SK-N-SH (cell line): ENCODE measurements around the gene PLD3. TPM values are rescaled to one million over a fixed set of nuclear protein-coding genes. Genes with fewer than 3 reads are reported as not detected.

Experiments used
- CTCF ChIA-PET: fragments of 300-600, 350-600 bp; formaldehyde crosslinking; extraction: SDS; loops from one replicate; lab custom pipeline; 2021; lab: Yijun Ruan, JAX
- POLR2A ChIA-PET: fragments of 350-600 bp; sonication (Branson Sonifier 250); formaldehyde crosslinking; extraction: SDS; loops from one replicate; lab custom pipeline; 2020; ENCODE audit warnings: antibody characterized with exemption, inconsistent platforms; lab: Yijun Ruan, JAX
- DNase-seq: peaks from one replicate; pipeline ENCODE4 v3.0.0; 2012
- H2AFZ ChIP-seq: fragments of 200-600 bp; sonication (generic); 2 replicates; pipeline ENCODE4 v1.8.1; 2016; ENCODE audit warnings: antibody characterized with exemption, mild to moderate bottlenecking, low read depth
- H3F3A ChIP-seq: fragments of 200-600 bp; sonication (generic); replicated peaks from 2 replicates; pipeline ENCODE3; 2016; ENCODE audit warnings: antibody characterized with exemption, mild to moderate bottlenecking; ENCODE audit not compliant: insufficient read depth
- H3K27ac ChIP-seq, 2 experiments: fragments of 200-500 bp in 1 of 2; fragments of 200-600 bp in 1 of 2; sonication (Bioruptor generic) in 1 of 2; sonication (generic), shearing (Covaris generic) in 1 of 2; 2 replicates each; pipeline versions ENCODE4 v1.5.1 to v1.6.1; 2014 to 2016; ENCODE audit warnings: low read depth in 2 of 2, inconsistent platforms in 1 of 2, low read length in 1 of 2, mild to moderate bottlenecking in 1 of 2, mixed read lengths in 1 of 2
- H3K27me3 ChIP-seq: fragments of 200-600 bp; sonication (generic), shearing (Covaris generic); 2 replicates; pipeline ENCODE4 v1.6.1; 2016; ENCODE audit warnings: mixed run types; ENCODE audit not compliant: insufficient read depth
- H3K36me3 ChIP-seq, 2 experiments: fragments of 200-500 bp in 1 of 2; fragments of 200-600 bp in 1 of 2; sonication (Bioruptor generic) in 1 of 2; sonication (generic) in 1 of 2; replicated peaks in 1 of 2; 2 replicates each; pipeline versions ENCODE3 to v1.5.1; 2014 to 2016; ENCODE audit warnings: low read length in 1 of 2, mild to moderate bottlenecking in 1 of 2; ENCODE audit not compliant: insufficient read depth in 2 of 2, control insufficient read depth in 1 of 2
- H3K4me1 ChIP-seq, 2 experiments: fragments of 200-500 bp in 1 of 2; fragments of 200-600 bp in 1 of 2; sonication (Bioruptor generic) in 1 of 2; sonication (generic), shearing (Covaris generic) in 1 of 2; 2 replicates each; pipeline versions ENCODE4 v1.5.1 to v1.6.1; 2014 to 2016; ENCODE audit warnings: low read depth in 1 of 2, low read length in 1 of 2, mixed run types in 1 of 2; ENCODE audit not compliant: insufficient read depth in 2 of 2, control insufficient read depth in 1 of 2
- H3K4me2 ChIP-seq: fragments of 200-600 bp; sonication (generic), shearing (Covaris generic); 2 replicates; pipeline ENCODE4 v1.6.1; 2017; ENCODE audit warnings: mixed run types
- H3K4me3 ChIP-seq, 2 experiments: fragments of 200-500 bp in 1 of 2; fragments of 200-600 bp in 1 of 2; sonication (Bioruptor generic) in 1 of 2; sonication (generic), shearing (Covaris generic) in 1 of 2; 2 replicates each; pipeline versions ENCODE4 v1.5.1 to v1.8.1; 2014 to 2016; ENCODE audit warnings: low read depth in 2 of 2, inconsistent platforms in 1 of 2, low read length in 1 of 2, mild to moderate bottlenecking in 1 of 2, mixed read lengths in 1 of 2, moderate library complexity in 1 of 2
- H3K79me2 ChIP-seq: fragments of 200-600 bp; sonication (generic); 2 replicates; pipeline ENCODE4 v1.8.1; 2017; ENCODE audit warnings: mild to moderate bottlenecking; ENCODE audit not compliant: insufficient read depth
- H3K9ac ChIP-seq: fragments of 200-600 bp; sonication (generic); 2 replicates; pipeline ENCODE4 v1.6.1; 2017; ENCODE audit warnings: mixed run types
- H3K9me2 ChIP-seq: fragments of 200-600 bp; sonication (generic); 2 replicates; pipeline ENCODE4 v1.6.1; 2017; ENCODE audit warnings: mixed run types
- H3K9me3 ChIP-seq: fragments of 200-600 bp; sonication (generic); 2 replicates; pipeline ENCODE4 v1.6.1; 2017; ENCODE audit warnings: mixed run types, mild to moderate bottlenecking, moderate library complexity
- H4K20me1 ChIP-seq: fragments of 200-600 bp; sonication (generic); 2 replicates; pipeline ENCODE4 v1.6.1; 2017; ENCODE audit warnings: mild to moderate bottlenecking, mixed run types; ENCODE audit not compliant: insufficient read depth
- CHD2 ChIP-seq: fragments of 150-350 bp; IDR thresholded peaks from 2 replicates; pipeline ENCODE4 v1.6.1; 2018; ENCODE audit warnings: low read length; ENCODE audit not compliant: partially characterized antibody
- ELF1 ChIP-seq: IDR thresholded peaks from 2 replicates; pipeline ENCODE4 v1.4.0; 2012
- EP300 ChIP-seq, 2 experiments: IDR thresholded peaks; 2 replicates each; pipeline versions ENCODE4 v1.4.0 to v1.6.1; 2012; ENCODE audit warnings: borderline replicate concordance in 1 of 2, low read depth in 1 of 2, low read length in 1 of 2
- FOSL2 ChIP-seq: IDR thresholded peaks from 2 replicates; pipeline ENCODE4 v1.4.0; 2012; ENCODE audit warnings: low read depth, mild to moderate bottlenecking, moderate library complexity, borderline replicate concordance
- FOXJ3 ChIP-seq: sonication (generic); formaldehyde crosslinking; IDR thresholded peaks from 2 replicates; pipeline ENCODE4 v1.5.1; 2020; ENCODE audit warnings: mild to moderate bottlenecking, missing genetic modification reagents
- MXI1 ChIP-seq: IDR thresholded peaks from 2 replicates; pipeline ENCODE4 v1.6.1; 2012; ENCODE audit warnings: mild to moderate bottlenecking, low read depth, low read length, improper control_type of control experiment
- NFIC ChIP-seq: IDR thresholded peaks from 2 replicates; pipeline ENCODE4 v1.4.0; 2012; ENCODE audit warnings: borderline replicate concordance
- PBX3 ChIP-seq: IDR thresholded peaks from 2 replicates; pipeline ENCODE4; 2012
- RAD21 ChIP-seq: IDR thresholded peaks from 2 replicates; pipeline ENCODE4 v1.6.1; 2012; ENCODE audit warnings: mild to moderate bottlenecking, low read length
- RCOR1 ChIP-seq: fragments of 150-350 bp; IDR thresholded peaks from 2 replicates; pipeline ENCODE4 v1.6.1; 2017; ENCODE audit warnings: antibody characterized with exemption, low read length
- RXRA ChIP-seq: IDR thresholded peaks from 2 replicates; pipeline ENCODE4 v1.4.0; 2012; ENCODE audit warnings: low read depth, mild to moderate bottlenecking, borderline replicate concordance
- TCF12 ChIP-seq: IDR thresholded peaks from 2 replicates; pipeline ENCODE4 v1.4.0; 2012
- TEAD4 ChIP-seq: IDR thresholded peaks from 2 replicates; pipeline ENCODE4 v1.4.0; 2012; ENCODE audit warnings: mild to moderate bottlenecking, borderline replicate concordance; ENCODE audit not compliant: insufficient read depth
- YY1 ChIP-seq: IDR thresholded peaks from 2 replicates; pipeline ENCODE4 v1.4.0; 2012; ENCODE audit warnings: low read depth, mild to moderate bottlenecking
- WGBS: methylation state at CpG from one replicate; pipeline ENCODE4 v1.1.6; 2017; ENCODE audit warnings: low lambda C conversion rate; 5-methylcytosine and 5-hydroxymethylcytosine counted together
- polyA plus RNA-seq, 3 experiments: library from polyadenylated mRNA; depleted of rRNA; stranded (reverse); fragments of >200 nt; gene quantifications; 2 replicates each; pipeline ENCODE4 v1.2.3, GENCODE V29; 2012
- TF ChIP-seq, protein P1 (sequence below): IDR thresholded peaks from 2 replicates; pipeline ENCODE4 v1.4.0; 2012; ENCODE audit warnings: low read depth, borderline replicate concordance
- TF ChIP-seq, protein P2 (sequence below): fragments of 150-350 bp; IDR thresholded peaks from 2 replicates; pipeline ENCODE4 v1.6.1; 2016; ENCODE audit warnings: mild to moderate bottlenecking, low read depth, low read length
- TF ChIP-seq, protein P3 (sequence below): fragments of 150-350 bp; IDR thresholded peaks from 2 replicates; pipeline ENCODE4 v1.6.1; 2017; ENCODE audit warnings: antibody characterized with exemption, low read length, low read depth, borderline replicate concordance

Gene PLD3
- polyA plus RNA-seq, 1 of the 3 experiments (the other 2 are of a cell fraction), result 511 TPM

- no peak for DNase-seq
- TF ChIP-seq, protein P1, sequence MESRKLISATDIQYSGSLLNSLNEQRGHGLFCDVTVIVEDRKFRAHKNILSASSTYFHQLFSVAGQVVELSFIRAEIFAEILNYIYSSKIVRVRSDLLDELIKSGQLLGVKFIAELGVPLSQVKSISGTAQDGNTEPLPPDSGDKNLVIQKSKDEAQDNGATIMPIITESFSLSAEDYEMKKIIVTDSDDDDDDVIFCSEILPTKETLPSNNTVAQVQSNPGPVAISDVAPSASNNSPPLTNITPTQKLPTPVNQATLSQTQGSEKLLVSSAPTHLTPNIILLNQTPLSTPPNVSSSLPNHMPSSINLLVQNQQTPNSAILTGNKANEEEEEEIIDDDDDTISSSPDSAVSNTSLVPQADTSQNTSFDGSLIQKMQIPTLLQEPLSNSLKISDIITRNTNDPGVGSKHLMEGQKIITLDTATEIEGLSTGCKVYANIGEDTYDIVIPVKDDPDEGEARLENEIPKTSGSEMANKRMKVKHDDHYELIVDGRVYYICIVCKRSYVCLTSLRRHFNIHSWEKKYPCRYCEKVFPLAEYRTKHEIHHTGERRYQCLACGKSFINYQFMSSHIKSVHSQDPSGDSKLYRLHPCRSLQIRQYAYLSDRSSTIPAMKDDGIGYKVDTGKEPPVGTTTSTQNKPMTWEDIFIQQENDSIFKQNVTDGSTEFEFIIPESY, result no peak
- no peak for TF ChIP-seq RXRA
- no peak for TF ChIP-seq PBX3
- no peak for TF ChIP-seq MXI1
- no peak for TF ChIP-seq CHD2
- no peak for TF ChIP-seq RAD21
- no peak for TF ChIP-seq TCF12
- TF ChIP-seq, all 33 proteins: peak for 0
- Histone ChIP-seq H3K27me3 (no peaks in the 10 kb centered on the region), H3K9me3 (no peaks in the 10 kb centered on the region), H2AFZ (no peak overlapping the region), H3K4me1 (peaks cover 0 to 5% of the 10 kb centered on the region in 2 experiments; a peak in 1 of 4 replicates), H3K79me2 (peaks cover 66% of the 10 kb centered on the region), H4K20me1 (no peaks in the 10 kb centered on the region), H3K4me3 (no peak overlapping the region), H3K4me2 (no peak overlapping the region), H3K9me2 (no peaks in the 10 kb centered on the region), H3K36me3 (peaks cover 5 to 8% of the 10 kb centered on the region in 2 experiments), H3K27ac (no peak overlapping the region; a peak in 1 of 4 replicates), H3F3A (no peaks in the 10 kb centered on the region), H3K9ac (no peak overlapping the region)
- 92% methylated on average over 11 of the region's 11 CpGs for WGBS
- ChIA-PET POLR2A (no interaction called here), CTCF (interaction anchor here (0.7 kb wide), 1 partner anchor 11 kb away, joined by 3 read pairs; no protein-coding TSS in a partner anchor)
These were observed 5.7 kb upstream of the PLD3 start for GRCh38 chr19:40342644-40343311.

DNA sequence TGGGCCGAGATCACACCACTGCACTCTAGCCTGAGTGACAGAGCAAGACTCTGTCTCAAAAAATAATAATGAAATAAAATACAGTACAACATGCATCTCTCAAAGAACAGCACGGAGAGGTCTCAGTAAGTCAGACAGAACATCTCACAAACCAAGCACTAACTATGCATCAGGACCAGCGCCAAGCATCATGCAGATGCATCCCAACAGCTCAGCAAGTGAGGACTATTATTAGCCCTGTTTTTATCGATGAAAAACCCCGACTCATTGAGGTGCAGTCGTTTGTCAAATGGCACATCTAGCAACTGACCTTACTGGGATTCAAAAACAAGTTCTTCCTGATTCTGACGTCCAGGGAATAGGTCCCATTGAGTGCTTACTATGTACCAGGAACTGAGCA lies 4.1 kb upstream of the PLD3 start:
- Histone ChIP-seq H3K9me3 (no peaks in the 10 kb centered on the region), H3K27ac (no peak overlapping the region), H3K36me3 (peaks cover 0 to 4% of the 10 kb centered on the region in 2 experiments), H3K4me1 (peaks cover 0 to 9% of the 10 kb centered on the region in 2 experiments; a peak in 1 of 4 replicates), H3F3A (no peaks in the 10 kb centered on the region), H3K4me3 (no peak overlapping the region), H3K9me2 (no peaks in the 10 kb centered on the region), H3K79me2 (peaks cover 63% of the 10 kb centered on the region), H3K9ac (no peak overlapping the region), H3K4me2 (no peak overlapping the region), H2AFZ (no peak overlapping the region), H4K20me1 (no peaks in the 10 kb centered on the region), H3K27me3 (no peaks in the 10 kb centered on the region)
- POLR2A ChIA-PET, result no interaction called here
- WGBS, result 86% methylated on average over 7 of the region's 7 CpGs
- CTCF ChIA-PET, result interaction anchor here (1.0 to 1.8 kb wide), 2 partner anchors 39 to 120 kb away, joined by 3 to 7 read pairs; no protein-coding TSS in a partner anchor
- no peak for DNase-seq
- TF ChIP-seq, protein P2, sequence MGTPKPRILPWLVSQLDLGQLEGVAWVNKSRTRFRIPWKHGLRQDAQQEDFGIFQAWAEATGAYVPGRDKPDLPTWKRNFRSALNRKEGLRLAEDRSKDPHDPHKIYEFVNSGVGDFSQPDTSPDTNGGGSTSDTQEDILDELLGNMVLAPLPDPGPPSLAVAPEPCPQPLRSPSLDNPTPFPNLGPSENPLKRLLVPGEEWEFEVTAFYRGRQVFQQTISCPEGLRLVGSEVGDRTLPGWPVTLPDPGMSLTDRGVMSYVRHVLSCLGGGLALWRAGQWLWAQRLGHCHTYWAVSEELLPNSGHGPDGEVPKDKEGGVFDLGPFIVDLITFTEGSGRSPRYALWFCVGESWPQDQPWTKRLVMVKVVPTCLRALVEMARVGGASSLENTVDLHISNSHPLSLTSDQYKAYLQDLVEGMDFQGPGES, result no peak
- TF ChIP-seq TEAD4 (no peak), FOSL2 (no peak), RCOR1 (no peak), TCF12 (no peak), NFIC (no peak), YY1 (no peak), EP300 (IDR thresholded peaks at IDR 0.05; ENCODE audit: borderline replicate concordance in 1 of 2, low read depth in 1 of 2, low read length in 1 of 2) (no peak), ELF1 (no peak), CHD2 (no peak), FOXJ3 (CRISPR knock-in tag) (no peak), MXI1 (no peak)
- TF ChIP-seq, protein P1, result no peak
- TF ChIP-seq, protein P3, sequence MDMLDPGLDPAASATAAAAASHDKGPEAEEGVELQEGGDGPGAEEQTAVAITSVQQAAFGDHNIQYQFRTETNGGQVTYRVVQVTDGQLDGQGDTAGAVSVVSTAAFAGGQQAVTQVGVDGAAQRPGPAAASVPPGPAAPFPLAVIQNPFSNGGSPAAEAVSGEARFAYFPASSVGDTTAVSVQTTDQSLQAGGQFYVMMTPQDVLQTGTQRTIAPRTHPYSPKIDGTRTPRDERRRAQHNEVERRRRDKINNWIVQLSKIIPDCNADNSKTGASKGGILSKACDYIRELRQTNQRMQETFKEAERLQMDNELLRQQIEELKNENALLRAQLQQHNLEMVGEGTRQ, result no peak
